ENCODE measurements around the gene NELFE.
A peak's percentile ranks its signal among the peaks of the same experiment; 100 is the strongest.
"Not testable (repeated sequence)": the region's sequence is repeated elsewhere in the genome, so short reads cannot be mapped to it uniquely, and the experiment has no call there.

Gene NELFE

GRCh38 chr6:31943742-31944141, 15.0 kb downstream of the NELFE start:
- no peak overlapping the region for H3K4me3 Mint-ChIP-seq
- no peak for TF ChIP-seq CTCF (IDR thresholded peaks at IDR 0.05; ENCODE audit: unreplicated experiment in 3 of 3)
- no peak overlapping the region for H3K27ac Mint-ChIP-seq
- peaks cover 14% of the 10 kb centered on the region for H3K27me3 Mint-ChIP-seq (ENCODE audit: low read depth)
- H3K4me1 Mint-ChIP-seq: peaks cover 13% of the 10 kb centered on the region
- H3K36me3 Mint-ChIP-seq (ENCODE audit: low read depth): no peaks in the 10 kb centered on the region
- H3K9me3 Mint-ChIP-seq: no peaks in the 10 kb centered on the region

DNA sequence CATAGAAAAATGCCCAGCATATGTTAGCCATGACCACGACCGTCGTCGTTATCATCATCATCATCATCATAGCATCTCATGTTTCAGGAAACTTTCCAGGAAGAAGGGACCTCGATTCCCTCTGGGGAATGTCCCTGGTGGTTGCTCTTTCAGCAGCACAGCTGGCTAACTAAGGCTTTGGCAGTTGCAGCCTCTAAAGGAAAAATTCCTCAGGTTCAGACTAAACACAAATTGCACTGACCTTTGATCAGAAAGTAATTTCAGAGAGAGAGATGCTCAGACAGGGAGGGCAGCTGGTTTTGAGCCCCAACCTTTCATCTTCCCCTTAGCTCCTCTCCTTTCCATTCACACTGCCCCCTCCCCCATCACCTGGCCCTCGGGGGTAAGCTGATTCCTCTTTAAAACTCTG, 18.5 kb downstream of the NELFE start:
- Mint-ChIP-seq H3K27ac (peak overlapping the region; percentile 70 to 82 (median 72)), H3K4me1 (peaks cover 7% of the 10 kb centered on the region), H3K36me3 (ENCODE audit: low read depth) (no peaks in the 10 kb centered on the region), H3K27me3 (ENCODE audit: low read depth) (peaks cover 10% of the 10 kb centered on the region), H3K4me3 (no peak overlapping the region), H3K9me3 (no peaks in the 10 kb centered on the region)
- no peak for TF ChIP-seq CTCF (IDR thresholded peaks at IDR 0.05; ENCODE audit: unreplicated experiment in 3 of 3)

GRCh38 chr6:31935823-31936222, 22.9 kb downstream of the NELFE start:
- TF ChIP-seq CTCF (IDR thresholded peaks at IDR 0.05; ENCODE audit: unreplicated experiment in 3 of 3): no peak
- no peaks in the 10 kb centered on the region for H3K9me3 Mint-ChIP-seq
- H3K4me3 Mint-ChIP-seq: no peak overlapping the region
- peaks cover 7% of the 10 kb centered on the region for H3K4me1 Mint-ChIP-seq
- no peak overlapping the region for H3K27ac Mint-ChIP-seq
- H3K36me3 Mint-ChIP-seq (ENCODE audit: low read depth): no peaks in the 10 kb centered on the region
- peaks cover 5% of the 10 kb centered on the region for H3K27me3 Mint-ChIP-seq (ENCODE audit: low read depth)

DNA sequence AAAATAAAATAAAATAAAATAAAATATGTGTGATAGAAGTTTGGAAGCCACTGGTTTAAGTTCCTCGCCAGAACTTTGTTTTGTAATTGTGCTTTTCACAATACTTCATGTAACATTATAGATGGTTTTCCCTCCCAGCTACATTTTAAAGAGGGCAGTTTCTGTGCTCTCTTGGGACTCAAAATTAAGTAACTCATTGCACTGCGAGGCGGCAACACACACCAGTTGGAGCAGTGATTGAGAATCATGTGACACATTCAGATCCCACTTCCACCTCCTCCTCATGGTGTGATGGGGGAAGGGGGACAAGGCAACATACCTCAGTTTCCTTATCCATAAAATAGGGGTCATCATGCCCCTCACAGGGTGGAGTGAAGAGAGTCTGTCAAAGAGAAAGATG, 23.8 kb downstream of the NELFE start:
- no peaks in the 10 kb centered on the region for H3K4me1 Mint-ChIP-seq
- H3K9me3 Mint-ChIP-seq: no peaks in the 10 kb centered on the region

GRCh38 chr6:31933537-31933936, 25.2 kb downstream of the NELFE start:
- Mint-ChIP-seq H3K4me3 (no peak overlapping the region), H3K36me3 (ENCODE audit: low read depth) (no peaks in the 10 kb centered on the region), H3K27ac (no peak overlapping the region), H3K4me1 (peaks cover 3% of the 10 kb centered on the region), H3K9me3 (no peaks in the 10 kb centered on the region), H3K27me3 (ENCODE audit: low read depth) (peaks cover 3% of the 10 kb centered on the region)
- no peak for TF ChIP-seq CTCF (IDR thresholded peaks at IDR 0.05; ENCODE audit: unreplicated experiment in 3 of 3)

More for the DNA sequence above, 23.8 kb downstream of the NELFE start:
- H3K27me3 Mint-ChIP-seq (ENCODE audit: low read depth): no peaks in the 10 kb centered on the region
- no peak overlapping the region for H3K4me3 Mint-ChIP-seq
- no peak for TF ChIP-seq CTCF (IDR thresholded peaks at IDR 0.05; ENCODE audit: unreplicated experiment in 3 of 3)
- H3K27ac Mint-ChIP-seq: no peak overlapping the region
- H3K36me3 Mint-ChIP-seq (ENCODE audit: low read depth): no peaks in the 10 kb centered on the region

DNA sequence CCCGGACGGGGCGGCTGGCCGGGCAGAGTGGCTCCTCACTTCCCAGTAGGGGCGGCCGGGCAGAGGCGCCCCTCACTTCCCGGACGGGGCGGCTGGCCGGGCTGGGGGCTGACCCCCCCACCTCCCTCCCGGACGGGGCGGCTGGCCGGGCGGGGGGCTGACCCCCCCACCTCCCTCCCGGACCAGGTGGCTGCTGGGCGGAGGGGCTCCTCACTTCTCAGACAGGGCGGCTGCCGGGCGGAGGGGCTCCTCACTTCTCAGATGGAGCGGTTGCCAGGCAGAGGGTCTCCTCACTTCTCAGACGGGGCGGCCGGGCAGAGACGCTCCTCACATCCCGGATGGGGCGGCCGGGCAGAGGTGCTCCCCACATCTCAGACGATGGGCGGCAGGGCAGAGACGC, 26.6 kb downstream of the NELFE start:
- not testable (repeated sequence) for H3K27ac Mint-ChIP-seq; H3K27me3 Mint-ChIP-seq (ENCODE audit: low read depth); H3K4me3 Mint-ChIP-seq; H3K4me1 Mint-ChIP-seq; H3K9me3 Mint-ChIP-seq; H3K36me3 Mint-ChIP-seq (ENCODE audit: low read depth)

Data from nephron (organoid).